HepG2 (cell line): ENCODE data around the gene SULT2B1. TPM values are rescaled to one million over a fixed set of nuclear protein-coding genes. Genes with fewer than 3 reads are reported as not detected.

Source experiments
- ATAC-seq: fragments of 200-7000 bp; cut with Tn5 transposase; 3 replicates; pipeline ENCODE4 v1.9.1; 2020; ENCODE audit warnings: mild to moderate bottlenecking, moderate library complexity
- BruUV-seq: library from RNA; stranded (reverse); fragments of 400-500 nt; replicated peaks from 2 replicates; lab custom pipeline; 2021; lab: Mats Ljungman, UMichigan
- CTCF ChIA-PET: fragments of 300-600 bp; formaldehyde crosslinking; extraction: SDS; loops from one replicate; lab custom pipeline; 2021; ENCODE audit warnings: low total read pairs, inconsistent platforms, low intra/inter-chr PET ratio; lab: Yijun Ruan, JAX
- POLR2A ChIA-PET: fragments of 350-600 bp; sonication (Branson Sonifier 250); formaldehyde crosslinking; loops from one replicate; lab custom pipeline; 2020; ENCODE audit warnings: antibody characterized with exemption, inconsistent platforms; lab: Yijun Ruan, JAX
- DNase-seq: peaks from one replicate; pipeline ENCODE4 v3.0.0-alpha.2; 2015; ENCODE audit warnings: low spot score
- FAIRE-seq: peaks from 3 replicates; lab custom pipeline; 2011; peaks lifted over from hg19 to GRCh38; lab: Jason Lieb, UNC
- H2AFZ ChIP-seq: one replicate; pipeline ENCODE4 v1.6.1; 2011; ENCODE audit warnings: low read length, inconsistent platforms
- H3K27ac ChIP-seq: fragments of 300-600 bp; 3 replicates; pipeline ENCODE4 v1.8.0; 2011; ENCODE audit warnings: mixed run types, mild to moderate bottlenecking, mixed read lengths, low read length, inconsistent platforms; ENCODE audit not compliant: insufficient read depth; ENCODE audit errors: extremely low read length
- H3K27me3 ChIP-seq, 2 experiments: fragments of 200-600 bp in 1 of 2; 2 replicates in 1 of 2; 3 replicates in 1 of 2; pipeline versions ENCODE4 v1.6.0 to v1.8.0; 2011; ENCODE audit warnings: low read length in 2 of 2, mild to moderate bottlenecking in 2 of 2, moderate library complexity in 2 of 2, inconsistent platforms in 1 of 2; ENCODE audit not compliant: insufficient read depth in 2 of 2, control insufficient read depth in 1 of 2
- H3K36me3 ChIP-seq, 2 experiments: fragments of 200-600 bp in 1 of 2; replicated peaks in 1 of 2; 2 replicates in 1 of 2; 3 replicates in 1 of 2; pipeline versions ENCODE4 v1.5.1 to v1.8.0; 2011; ENCODE audit warnings: low read length in 2 of 2, inconsistent platforms in 1 of 2; ENCODE audit not compliant: insufficient read depth in 2 of 2, control insufficient read depth in 1 of 2
- H3K4me1 ChIP-seq: 2 replicates; pipeline ENCODE4 v1.5.1; 2012; ENCODE audit warnings: low read length, inconsistent platforms; ENCODE audit not compliant: insufficient read depth
- H3K4me2 ChIP-seq: 2 replicates; pipeline ENCODE4 v1.6.0; 2011; ENCODE audit warnings: low read depth, low read length, inconsistent platforms
- H3K4me3 ChIP-seq, 3 experiments: fragments of 200-600 bp in 1 of 3; sonication (generic), shearing (Covaris generic) in 1 of 3; replicated peaks in 1 of 3; 2 replicates each; pipeline ENCODE4 v1.5.1; 2011 to 2016; ENCODE audit warnings: low read length in 3 of 3, inconsistent platforms in 2 of 3, low read depth in 2 of 3, mild to moderate bottlenecking in 2 of 3, control low read depth in 1 of 3, mixed read lengths in 1 of 3; ENCODE audit not compliant: insufficient read depth in 1 of 3
- H3K79me2 ChIP-seq: one replicate; pipeline ENCODE4 v1.6.1; 2011; ENCODE audit warnings: low read length, inconsistent platforms; ENCODE audit not compliant: insufficient read depth
- H3K9ac ChIP-seq: 2 replicates; pipeline ENCODE4 v1.6.0; 2011; ENCODE audit warnings: mild to moderate bottlenecking, low read depth, low read length, inconsistent platforms; ENCODE audit not compliant: insufficient read depth
- H3K9me3 ChIP-seq: 2 replicates; pipeline ENCODE4 v1.5.1; 2012; ENCODE audit warnings: mild to moderate bottlenecking, low read length
- H4K20me1 ChIP-seq: 2 replicates; pipeline ENCODE4 v1.6.0; 2011; ENCODE audit warnings: inconsistent platforms, mild to moderate bottlenecking, low read length, moderate library complexity; ENCODE audit not compliant: insufficient read depth
- AHR ChIP-seq: IDR thresholded peaks from 2 replicates; pipeline ENCODE4 v1.6.1; 2018; ENCODE audit warnings: missing genetic modification reagents, missing compliant biosample characterization
- ARID2 ChIP-seq: sonication (generic); formaldehyde crosslinking; IDR thresholded peaks from 2 replicates; pipeline ENCODE4 v1.8.1; 2022; ENCODE audit warnings: mild to moderate bottlenecking, missing genetic modification reagents, borderline replicate concordance
- ATF5 ChIP-seq: sonication (generic); formaldehyde crosslinking; IDR thresholded peaks from 2 replicates; pipeline ENCODE4 v1.4.0; 2020; ENCODE audit warnings: mild to moderate bottlenecking, low read depth, missing genetic modification reagents
- BORCS8-MEF2B ChIP-seq: sonication (generic); formaldehyde crosslinking; IDR thresholded peaks from 2 replicates; pipeline ENCODE4 v1.8.0; 2022; ENCODE audit warnings: mild to moderate bottlenecking, missing genetic modification reagents
- BRCA1 ChIP-seq: sonication (generic); formaldehyde crosslinking; IDR thresholded peaks from 2 replicates; pipeline ENCODE4 v1.4.0; 2020; ENCODE audit warnings: missing genetic modification reagents
- DDIT3 ChIP-seq: sonication (generic); formaldehyde crosslinking; IDR thresholded peaks from 2 replicates; pipeline ENCODE4 v1.4.0; 2020; ENCODE audit warnings: mild to moderate bottlenecking, missing genetic modification reagents
- E2F2 ChIP-seq: sonication (generic); formaldehyde crosslinking; IDR thresholded peaks from 2 replicates; pipeline ENCODE4 v1.4.0; 2020; ENCODE audit warnings: missing genetic modification reagents, borderline replicate concordance
- GPN1 ChIP-seq: sonication (generic); formaldehyde crosslinking; IDR thresholded peaks from 2 replicates; pipeline ENCODE4 v1.5.1; 2020; ENCODE audit warnings: missing genetic modification reagents, borderline replicate concordance
- NR2F6 ChIP-seq, 2 experiments: IDR thresholded peaks; 2 replicates each; pipeline ENCODE4 v1.6.1; 2016; ENCODE audit warnings: antibody characterized with exemption in 1 of 2, mild to moderate bottlenecking in 1 of 2
- RARA ChIP-seq: IDR thresholded peaks from 2 replicates; pipeline ENCODE4 v1.6.1; 2016; ENCODE audit warnings: missing genetic modification reagents, missing compliant biosample characterization
- TP53 ChIP-seq: sonication (generic); formaldehyde crosslinking; conservative IDR thresholded peaks from 2 replicates; pipeline ENCODE4 v1.4.0; 2020; ENCODE audit warnings: missing genetic modification reagents
- WGBS: methylation state at CpG from one replicate; pipeline ENCODE4 v1.1.6; 2017; ENCODE audit warnings: low lambda C conversion rate; 5-methylcytosine and 5-hydroxymethylcytosine counted together
- in situ Hi-C: cut with HindIII; loops from 2 replicates; pipeline ENCODE4 v1.10.0; 2017; ENCODE audit warnings: low pct_unique_long_range_greater_than_20kb; ENCODE audit not compliant: extremely low pct_ligation_motif_present
- intact Hi-C: fragments of 100-400 bp; cut with micrococcal nuclease; formaldehyde crosslinking; loops from one replicate; pipeline ENCODE4 v1.10.0; 2022; ENCODE audit not compliant: unreplicated experiment
- polyA plus RNA-seq, 8 experiments: library from polyadenylated mRNA; depleted of rRNA in 3 of 8; stranded (reverse) in 7 of 8; unstranded in 1 of 8; fragments of >200 nt; fragmentation: Illumina TruSeq in 4 of 8; extraction: Trizol in 4 of 8; gene quantifications; 2 replicates each; pipeline versions ENCODE4 v1.2.1 to v1.2.3, GENCODE V29; 2011 to 2016; ENCODE audit warnings: low read depth in 4 of 8, missing spikeins in 1 of 8, mixed read lengths in 1 of 8; ENCODE audit not compliant: insufficient read depth in 1 of 8
- total RNA-seq, 5 experiments: library from RNA; depleted of rRNA; stranded (reverse); fragments of >200 nt; fragmentation: Illumina TruSeq; extraction: Trizol; gene quantifications; 2 replicates each; pipeline ENCODE4 v1.2.3, GENCODE V29; 2016; ENCODE audit warnings: low read depth in 1 of 5

Gene SULT2B1
- total and polyA plus RNA-seq, 2 of the 13 experiments (the other 11 are each of a cell fraction or from before 2014, with no cell fraction given): 0.13 TPM; not detected in 1

GRCh38 chr19:48544856-48545750 lies 6.9 kb upstream of the SULT2B1 start:
- peaks cover 0 to 7% of the 10 kb centered on the region in 2 experiments; a peak in 1 of 5 replicates for H3K27me3 ChIP-seq
- ATAC-seq (peak; percentile 43; the same call in 2 of the 3 replicates), FAIRE-seq (no peak), DNase-seq (no peak)
- no peaks in the 10 kb centered on the region for H3K79me2 ChIP-seq
- H3K4me2 ChIP-seq: no peak overlapping the region
- no peaks in the 10 kb centered on the region for H3K36me3 ChIP-seq
- H3K27ac ChIP-seq: no peak overlapping the region
- H4K20me1 ChIP-seq: no peaks in the 10 kb centered on the region
- POLR2A ChIA-PET: no interaction called here
- H2AFZ ChIP-seq: no peak overlapping the region
- intact Hi-C loops (no loop called here), in situ Hi-C loops (no loop called here)
- TF ChIP-seq RARA (CRISPR knock-in tag): 0 out of 2 replicates have a peak, but pooled peaks have one; percentile 25
- TF ChIP-seq DDIT3 (CRISPR knock-in tag): no peak
- no peak for TF ChIP-seq NR2F6 (IDR thresholded peaks at IDR 0.05)
- peak; percentile 17; the same call in 1 of the 2 replicates for TF ChIP-seq NR2F6 (CRISPR knock-in tag; IDR thresholded peaks at IDR 0.05)
- BruUV-seq: no TSS peak
- 38% methylated on average over 22 of the region's 25 CpGs for WGBS
- peaks cover 20% of the 10 kb centered on the region for H3K4me1 ChIP-seq
- no peak overlapping the region for H3K4me3 ChIP-seq
- H3K9ac ChIP-seq: no peak overlapping the region
- CTCF ChIA-PET: no interaction called here
- H3K9me3 ChIP-seq: no peaks in the 10 kb centered on the region

GRCh38 chr19:48547722-48548121 lies 4.2 kb upstream of the SULT2B1 start:
- no peak overlapping the region for H3K4me3 ChIP-seq
- H3K27ac ChIP-seq: no peak overlapping the region
- peaks cover 46% of the 10 kb centered on the region for H3K4me1 ChIP-seq
- ChIA-PET CTCF (interaction anchor here (0.6 kb wide), 1 partner anchor 10 kb away, joined by 3 read pairs; no protein-coding TSS in a partner anchor), POLR2A (no interaction called here)
- no peak for DNase-seq
- no peak overlapping the region for H3K4me2 ChIP-seq
- no peak overlapping the region for H3K9ac ChIP-seq
- intact Hi-C loops (no loop called here), in situ Hi-C loops (no loop called here)
- BruUV-seq: no TSS peak
- 12% methylated on average over 1 of the region's 1 CpG for whole genome bisulfite sequencing
- no peaks in the 10 kb centered on the region for H3K36me3 ChIP-seq
- no peak for FAIRE-seq
- H4K20me1 ChIP-seq: no peaks in the 10 kb centered on the region
- ATAC-seq: no peak
- peaks cover 0 to 17% of the 10 kb centered on the region in 2 experiments; a peak in 2 of 5 replicates for H3K27me3 ChIP-seq
- H3K9me3 ChIP-seq: no peaks in the 10 kb centered on the region
- H2AFZ ChIP-seq: no peak overlapping the region
- no peaks in the 10 kb centered on the region for H3K79me2 ChIP-seq
- TF ChIP-seq ATF5 (CRISPR knock-in tag) (no peak), E2F2 (CRISPR knock-in tag) (no peak), TP53 (CRISPR knock-in tag) (no peak), BORCS8-MEF2B (CRISPR knock-in tag) (no peak), GPN1 (CRISPR knock-in tag) (no peak), AHR (CRISPR knock-in tag) (no peak), ARID2 (CRISPR knock-in tag) (no peak), BRCA1 (no peak)
